Gastrocnemius medialis (tissue), 4 donors: Measurements from ENCODE around the gene SUMF1. TPM values are rescaled to one million over a fixed set of nuclear protein-coding genes. Genes with fewer than 3 reads are reported as not detected.

ENCODE experiments used
- ATAC-seq, 2 donors: fragments of 150-250 bp; one replicate each; pipeline ENCODE4 v1.9.1; 2016
- DNase-seq, 2 donors: peaks; one replicate each; pipeline ENCODE4 v3.0.0-alpha.2; 2019
- H3K27ac ChIP-seq, 4 donors: fragments of 200-600 bp; sonication (generic); 1 replicate in 1 of 4; 2 replicates in 3 of 4; pipeline ENCODE4 v1.5.1; 2016 to 2018; ENCODE audit warnings: mild to moderate bottlenecking in 2 of 4, moderate library complexity in 1 of 4
- H3K27me3 ChIP-seq, 3 donors: fragments of 200-600 bp; sonication (generic) in 2 of 3; 1 replicate in 1 of 3; 2 replicates in 2 of 3; pipeline versions ENCODE4 v1.5.1 to v1.6.0; 2016 to 2019; ENCODE audit warnings: mild to moderate bottlenecking in 1 of 3, moderate library complexity in 1 of 3
- H3K36me3 ChIP-seq, 2 donors: fragments of 200-600 bp; sonication (generic) in 1 of 2; one replicate each; pipeline ENCODE4 v1.5.1; 2017 to 2018
- H3K4me1 ChIP-seq, 2 donors: fragments of 200-600 bp; sonication (generic) in 1 of 2; one replicate each; pipeline ENCODE4 v1.5.1; 2016 to 2017; ENCODE audit warnings: mild to moderate bottlenecking in 2 of 2
- H3K4me3 ChIP-seq, 4 donors: fragments of 200-600 bp; sonication (generic) in 3 of 4; 1 replicate in 1 of 4; 2 replicates in 3 of 4; pipeline ENCODE4 v1.5.1; 2016 to 2019; ENCODE audit warnings: mild to moderate bottlenecking in 2 of 4
- H3K9me3 ChIP-seq, 3 donors: fragments of 200-600 bp; sonication (generic) in 2 of 3; 1 replicate in 1 of 3; 2 replicates in 2 of 3; pipeline ENCODE4 v1.5.1; 2016 to 2019
- POLR2A ChIP-seq, 2 donors: fragments of 450-650 bp; IDR thresholded peaks; one replicate each; pipeline ENCODE4 v1.6.1; 2017; ENCODE audit warnings: antibody characterized with exemption in 2 of 2, mild to moderate bottlenecking in 2 of 2, moderate library complexity in 2 of 2
- in situ Hi-C, 4 donors: fragments of 200-750 bp; cut with MboI; loops; one replicate each; pipeline versions ENCODE4 v1.15.0 to v1.8.0; 2017; ENCODE audit warnings: low sequenced_read_pairs in 4 of 4
- intact Hi-C: fragments of 100-400 bp; cut with DNase I; formaldehyde crosslinking; loops from one replicate; pipeline ENCODE4 v1.15.1; 2023; ENCODE audit warnings: low total_unique reads
- total RNA-seq, 4 donors: library from RNA; depleted of rRNA; stranded (reverse); fragments of >200 nt; gene quantifications; one replicate each; pipeline versions ENCODE4 v1.1.0 to v1.2.3, GENCODE V29; 2016
- TF ChIP-seq, protein P1 (sequence below), 5 experiments: fragments of 450-650 bp in 3 of 5; fragments of 200-600 bp in 2 of 5; sonication (generic) in 2 of 5; IDR thresholded peaks in 4 of 5; conservative IDR thresholded peaks in 1 of 5; 1 replicate in 4 of 5; 2 replicates in 1 of 5; pipeline ENCODE4 v1.5.1; 2016 to 2019; ENCODE audit warnings: antibody characterized with exemption in 5 of 5, mild to moderate bottlenecking in 3 of 5, moderate library complexity in 3 of 5

The SUMF1 gene
- total RNA-seq, 4 donors from 2014 or later: 4.4 to 9.4 (median 7.6) TPM

DNA sequence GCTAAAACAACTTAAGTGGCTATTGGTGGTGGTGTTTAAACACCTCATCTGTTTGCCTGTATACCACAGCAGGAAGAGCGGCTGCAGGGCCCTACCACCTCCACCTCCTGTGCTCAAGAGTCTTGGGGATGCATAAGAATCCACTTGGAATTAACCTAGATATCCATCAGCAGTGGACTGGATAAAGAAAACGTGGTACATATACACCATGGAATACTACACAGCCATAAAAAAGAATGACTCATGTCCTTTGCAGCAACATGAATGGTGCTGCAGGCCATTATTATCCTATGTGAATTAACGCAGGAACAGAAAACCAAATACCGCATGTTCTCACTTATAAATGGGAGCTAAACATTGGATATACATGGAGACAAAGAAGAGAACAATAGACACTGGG is 87.1 kb downstream of the SUMF1 start:
- intact Hi-C loops (no loop called here), in situ Hi-C loops (no loop called here)
- ATAC-seq (no peak), DNase-seq (no peak)
- Histone ChIP-seq H3K4me3 (no peak overlapping the region), H3K27ac (no peak overlapping the region), H3K9me3 (no peaks in the 10 kb centered on the region), H3K36me3 (no peaks in the 10 kb centered on the region), H3K4me1 (no peaks in the 10 kb centered on the region), H3K27me3 (no peaks in the 10 kb centered on the region)
- TF ChIP-seq, protein P1, sequence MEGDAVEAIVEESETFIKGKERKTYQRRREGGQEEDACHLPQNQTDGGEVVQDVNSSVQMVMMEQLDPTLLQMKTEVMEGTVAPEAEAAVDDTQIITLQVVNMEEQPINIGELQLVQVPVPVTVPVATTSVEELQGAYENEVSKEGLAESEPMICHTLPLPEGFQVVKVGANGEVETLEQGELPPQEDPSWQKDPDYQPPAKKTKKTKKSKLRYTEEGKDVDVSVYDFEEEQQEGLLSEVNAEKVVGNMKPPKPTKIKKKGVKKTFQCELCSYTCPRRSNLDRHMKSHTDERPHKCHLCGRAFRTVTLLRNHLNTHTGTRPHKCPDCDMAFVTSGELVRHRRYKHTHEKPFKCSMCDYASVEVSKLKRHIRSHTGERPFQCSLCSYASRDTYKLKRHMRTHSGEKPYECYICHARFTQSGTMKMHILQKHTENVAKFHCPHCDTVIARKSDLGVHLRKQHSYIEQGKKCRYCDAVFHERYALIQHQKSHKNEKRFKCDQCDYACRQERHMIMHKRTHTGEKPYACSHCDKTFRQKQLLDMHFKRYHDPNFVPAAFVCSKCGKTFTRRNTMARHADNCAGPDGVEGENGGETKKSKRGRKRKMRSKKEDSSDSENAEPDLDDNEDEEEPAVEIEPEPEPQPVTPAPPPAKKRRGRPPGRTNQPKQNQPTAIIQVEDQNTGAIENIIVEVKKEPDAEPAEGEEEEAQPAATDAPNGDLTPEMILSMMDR (IDR thresholded peaks at IDR 0.05 in 4 of 5, conservative IDR thresholded peaks at IDR 0.05 in 1 of 5): no peak
- no peak for TF ChIP-seq POLR2A (IDR thresholded peaks at IDR 0.05)

DNA sequence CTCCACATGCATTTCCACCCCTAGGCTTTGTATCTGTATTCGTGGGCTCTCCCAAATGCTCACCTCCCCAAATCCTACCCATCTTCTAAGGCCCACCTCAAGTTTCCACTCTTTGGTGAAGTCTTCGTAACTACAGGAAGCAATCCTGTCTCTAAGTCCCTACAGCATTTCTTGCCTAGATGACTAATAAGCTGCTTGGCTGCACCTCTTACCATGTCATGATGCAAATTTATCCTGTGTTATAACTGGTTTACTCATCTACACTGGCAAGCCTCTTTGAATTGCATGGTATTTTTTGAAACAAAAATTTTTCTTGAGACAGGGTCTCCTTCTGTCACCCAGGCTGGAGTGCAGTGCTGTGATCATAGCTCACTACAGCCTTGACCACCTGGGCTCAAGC is 90.6 kb downstream of the SUMF1 start:
- H3K27ac ChIP-seq: no peak overlapping the region
- no peak for ATAC-seq
- peaks cover 0 to 5% of the 10 kb centered on the region in 2 donors for H3K36me3 ChIP-seq
- in situ Hi-C loops (no loop called here), intact Hi-C loops (no loop called here)
- no peaks in the 10 kb centered on the region for H3K9me3 ChIP-seq
- DNase-seq: no peak
- TF ChIP-seq, protein P1 (IDR thresholded peaks at IDR 0.05 in 4 of 5, conservative IDR thresholded peaks at IDR 0.05 in 1 of 5): no peak
- no peak for TF ChIP-seq POLR2A (IDR thresholded peaks at IDR 0.05)
- no peaks in the 10 kb centered on the region for H3K4me1 ChIP-seq
- no peaks in the 10 kb centered on the region for H3K27me3 ChIP-seq
- H3K4me3 ChIP-seq: no peak overlapping the region

DNA sequence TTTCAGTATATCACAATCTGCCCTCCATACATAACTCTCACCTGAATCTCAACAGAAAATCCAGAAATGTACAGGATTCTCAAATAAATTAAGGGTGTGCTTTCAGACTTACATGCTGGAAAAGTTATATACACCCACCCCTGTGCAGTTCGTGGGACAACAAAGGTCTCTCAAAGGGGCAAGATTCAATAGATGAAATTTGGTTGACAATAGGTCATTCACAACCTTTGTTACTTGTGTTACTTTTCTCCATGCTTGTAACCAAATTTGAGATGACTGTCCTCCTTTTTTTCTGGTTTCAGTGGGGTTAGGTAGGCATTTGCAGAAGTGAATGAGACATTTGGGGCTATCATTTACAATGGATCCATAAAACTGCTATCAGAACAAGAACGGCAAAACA is 91.2 kb downstream of the SUMF1 start:
- intact Hi-C loops: no loop called here
- DNase-seq: no peak
- H3K36me3 ChIP-seq: peaks cover 0 to 5% of the 10 kb centered on the region in 2 donors
- H3K27me3 ChIP-seq: no peaks in the 10 kb centered on the region
- in situ Hi-C loops: no loop called here
- no peak overlapping the region for H3K27ac ChIP-seq
- H3K9me3 ChIP-seq: no peaks in the 10 kb centered on the region
- H3K4me3 ChIP-seq: no peak overlapping the region
- H3K4me1 ChIP-seq: no peaks in the 10 kb centered on the region
- no peak for ATAC-seq
- no peak for TF ChIP-seq POLR2A (IDR thresholded peaks at IDR 0.05)

DNA sequence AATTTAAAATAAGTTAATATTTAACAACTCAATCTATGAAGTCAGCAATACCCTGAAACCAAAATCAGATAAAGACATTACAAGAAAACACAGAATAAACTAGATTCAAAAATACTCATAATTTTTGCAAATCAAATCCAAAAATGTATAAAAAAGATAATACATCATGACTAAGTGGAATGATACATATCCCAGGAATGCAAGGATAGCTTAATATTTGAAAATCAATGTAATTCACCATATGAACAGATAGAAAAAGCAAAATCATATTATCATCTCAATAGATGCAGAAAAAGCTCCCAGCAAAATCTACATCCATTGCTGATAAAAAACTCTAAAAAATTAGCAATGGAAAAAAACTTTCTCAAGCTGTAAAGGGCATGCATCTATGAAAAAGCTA is 93.4 kb downstream of the SUMF1 start:
- TF ChIP-seq, protein P1 (IDR thresholded peaks at IDR 0.05 in 4 of 5, conservative IDR thresholded peaks at IDR 0.05 in 1 of 5): no peak
- no peak for TF ChIP-seq POLR2A (IDR thresholded peaks at IDR 0.05)
- DNase-seq: no peak
- H3K9me3 ChIP-seq: no peaks in the 10 kb centered on the region
- no peaks in the 10 kb centered on the region for H3K27me3 ChIP-seq
- no peak for ATAC-seq
- no peaks in the 10 kb centered on the region for H3K4me1 ChIP-seq
- H3K27ac ChIP-seq: no peak overlapping the region
- no peak overlapping the region for H3K4me3 ChIP-seq
- H3K36me3 ChIP-seq: peaks cover 0 to 5% of the 10 kb centered on the region in 2 donors
- intact Hi-C loops (no loop called here), in situ Hi-C loops (no loop called here)

DNA sequence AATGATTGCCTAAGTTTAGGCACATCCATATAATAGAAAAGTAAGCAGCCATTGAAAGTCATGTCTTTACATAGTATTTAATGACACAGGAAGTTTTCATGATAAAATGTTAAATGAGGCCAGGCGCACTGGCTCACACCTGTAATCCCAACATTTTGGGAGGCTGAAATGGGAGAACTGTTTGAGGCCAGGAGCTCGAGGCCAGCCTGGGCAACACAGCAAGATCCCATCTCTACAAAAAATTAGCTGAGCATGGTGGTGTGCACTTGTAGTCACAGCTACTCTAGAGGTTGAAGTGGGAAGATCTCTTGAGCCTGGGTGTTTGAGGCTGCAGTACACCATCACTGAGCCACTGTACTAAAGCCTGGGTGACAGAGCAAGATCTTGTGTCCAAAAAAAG is 104.5 kb downstream of the SUMF1 start:
- Histone ChIP-seq H3K27ac (no peak overlapping the region), H3K4me3 (no peak overlapping the region), H3K36me3 (no peaks in the 10 kb centered on the region), H3K9me3 (no peaks in the 10 kb centered on the region), H3K27me3 (no peaks in the 10 kb centered on the region), H3K4me1 (no peaks in the 10 kb centered on the region)
- TF ChIP-seq, protein P1 (IDR thresholded peaks at IDR 0.05 in 4 of 5, conservative IDR thresholded peaks at IDR 0.05 in 1 of 5): no peak
- no peak for TF ChIP-seq POLR2A (IDR thresholded peaks at IDR 0.05)
- DNase-seq (no peak), ATAC-seq (no peak)
- intact Hi-C loops (no loop called here), in situ Hi-C loops (no loop called here)
